GM10847 (cell line): ENCODE measurements around the gene PPP1R18.

Source experiments
- POLR2A ChIP-seq: IDR thresholded peaks from 2 replicates; pipeline ENCODE4 v1.6.1; 2011; ENCODE audit not compliant: insufficient read length; ENCODE audit errors: extremely low read depth

PPP1R18 gene

GRCh38 chr6:30654798-30655742, 31.4 kb downstream of the PPP1R18 start:
- TF ChIP-seq POLR2A = no peak

GRCh38 chr6:30651143-30651542, 35.3 kb downstream of the PPP1R18 start:
- no peak for TF ChIP-seq POLR2A

GRCh38 chr6:30647242-30648116, 39.0 kb downstream of the PPP1R18 start:
- peak; percentile 44 for TF ChIP-seq POLR2A

- no peak for TF ChIP-seq POLR2A
Observed at GRCh38 chr6:30646450-30647241, 39.8 kb downstream of the PPP1R18 start, which contains the start of gene C6orf136. Gene C6orf136 (plus strand): TSS chr6:30647133. CDS start chr6:30647232, 99 bp downstream.

- TF ChIP-seq POLR2A = no peak
Observed at GRCh38 chr6:30645989-30646388, 40.5 kb downstream of the PPP1R18 start.

- TF ChIP-seq POLR2A = no peak
Observed at GRCh38 chr6:30644769-30645168, 41.7 kb downstream of the PPP1R18 start.

GRCh38 chr6:30643656-30644055, 42.8 kb downstream of the PPP1R18 start:
- TF ChIP-seq POLR2A = no peak

- TF ChIP-seq POLR2A = no peak
Observed at GRCh38 chr6:30641048-30641447, 45.4 kb downstream of the PPP1R18 start.

- no peak for TF ChIP-seq POLR2A
Observed at GRCh38 chr6:30640481-30640880, 46.0 kb downstream of the PPP1R18 start.

- TF ChIP-seq POLR2A = no peak
Observed at GRCh38 chr6:30635834-30636233, 50.6 kb downstream of the PPP1R18 start.

GRCh38 chr6:30626484-30627366, 59.7 kb downstream of the PPP1R18 start, which contains the start of gene ATAT1:
Gene ATAT1 (plus strand): TSS chr6:30626874.
- peak; percentile 81 for TF ChIP-seq POLR2A
